ENCODE results near the gene PRELID2. TPM values are rescaled to one million over a fixed set of nuclear protein-coding genes. Genes with fewer than 3 reads are reported as not detected.

PRELID2 gene
- polyA plus RNA-seq (2013, experiment 1 of 2): 4.7 TPM
- 4.5 TPM for polyA plus RNA-seq (2013, experiment 2 of 2)

GRCh38 chr5:145834917-145835847 lies at the start of gene PRELID2:
Gene PRELID2, minus strand, starts transcription at chr5:145835342. Its CDS starts 91 bp downstream, at chr5:145835251.
- peak within 1 kb of the TSS; percentile 14 for H3K18ac ChIP-seq (ENCODE audit: low read length)
- no CpG with 5 or more reads among the region's 71 CpGs for WGBS (ENCODE audit: extremely low coverage, insufficient coverage, low lambda C conversion rate)
- H3K4me2 ChIP-seq (ENCODE audit: low read length): peak within 1 kb of the TSS; percentile 90
- H4K5ac ChIP-seq (ENCODE audit: low read length): no peak within 1 kb of the TSS
- H2AK5ac ChIP-seq (ENCODE audit: low read length): no peak within 1 kb of the TSS
- H3K79me1 ChIP-seq (ENCODE audit: low read length): no peaks in the 10 kb centered on the region
- H3K27me3 ChIP-seq (ENCODE audit: insufficient read depth, low read length, poor library complexity): no peaks in the 10 kb centered on the region
- H2BK5ac ChIP-seq (ENCODE audit: low read length): no peak within 1 kb of the TSS
- no peak within 1 kb of the TSS for H3K27ac ChIP-seq (ENCODE audit: low read depth, low read length)
- no peaks in the 10 kb centered on the region for H3K36me3 ChIP-seq (ENCODE audit: control insufficient read depth, insufficient read depth, low read length)
- H3K4me3 ChIP-seq (ENCODE audit: low read length): peak within 1 kb of the TSS; percentile 50
- H4K8ac ChIP-seq (ENCODE audit: low read depth, low read length): no peak within 1 kb of the TSS
- H3K4ac ChIP-seq (ENCODE audit: low read depth, low read length): no peak within 1 kb of the TSS
- H2BK15ac ChIP-seq (replicated peaks; ENCODE audit: low read depth): no peak within 1 kb of the TSS
- H3K23ac ChIP-seq (ENCODE audit: low read length): no peak within 1 kb of the TSS
- DNase-seq: peak; percentile 94
- peaks cover 3% of the 10 kb centered on the region for H3K4me1 ChIP-seq (ENCODE audit: control insufficient read depth, low read depth, low read length)
- peak within 1 kb of the TSS; percentile 69 for H3K9ac ChIP-seq (ENCODE audit: low read length)
- peak within 1 kb of the TSS; percentile 88 for H3K56ac ChIP-seq (ENCODE audit: low read length)
- no peaks in the 10 kb centered on the region for H3K79me2 ChIP-seq (ENCODE audit: control insufficient read depth, insufficient read depth, low read length)
- H2BK120ac ChIP-seq (ENCODE audit: low read depth, low read length): no peak within 1 kb of the TSS

- Histone ChIP-seq H2BK15ac (replicated peaks; ENCODE audit: low read depth) (no peak overlapping the region), H3K56ac (ENCODE audit: low read length) (no peak overlapping the region), H3K27me3 (ENCODE audit: insufficient read depth, low read length, poor library complexity) (no peaks in the 10 kb centered on the region), H3K79me2 (ENCODE audit: control insufficient read depth, insufficient read depth, low read length) (no peaks in the 10 kb centered on the region), H3K9ac (ENCODE audit: low read length) (no peak overlapping the region), H2BK5ac (ENCODE audit: low read length) (no peak overlapping the region), H3K4me3 (ENCODE audit: low read length) (no peak overlapping the region), H2AK5ac (ENCODE audit: low read length) (no peak overlapping the region), H3K4me1 (ENCODE audit: control insufficient read depth, low read depth, low read length) (no peaks in the 10 kb centered on the region), H3K4ac (ENCODE audit: low read depth, low read length) (no peak overlapping the region), H4K8ac (ENCODE audit: low read depth, low read length) (no peak overlapping the region), H3K23ac (ENCODE audit: low read length) (no peak overlapping the region), H4K5ac (ENCODE audit: low read length) (no peak overlapping the region), H3K4me2 (ENCODE audit: low read length) (no peak overlapping the region), H2BK120ac (ENCODE audit: low read depth, low read length) (no peak overlapping the region), H3K79me1 (ENCODE audit: low read length) (no peaks in the 10 kb centered on the region), H3K18ac (ENCODE audit: low read length) (no peak overlapping the region), H3K27ac (ENCODE audit: low read depth, low read length) (no peak overlapping the region), H3K36me3 (ENCODE audit: control insufficient read depth, insufficient read depth, low read length) (no peaks in the 10 kb centered on the region)
- WGBS (ENCODE audit: extremely low coverage, insufficient coverage, low lambda C conversion rate): no CpG with 5 or more reads among the region's 2 CpGs
- no peak for DNase-seq
These were observed 39.6 kb upstream of the PRELID2 start for GRCh38 chr5:145874765-145875164.

- Histone ChIP-seq H3K56ac (ENCODE audit: low read length) (no peak within 1 kb of the TSS), H3K23ac (ENCODE audit: low read length) (no peak within 1 kb of the TSS), H2BK15ac (replicated peaks; ENCODE audit: low read depth) (no peak within 1 kb of the TSS), H4K8ac (ENCODE audit: low read depth, low read length) (no peak within 1 kb of the TSS), H3K27me3 (ENCODE audit: insufficient read depth, low read length, poor library complexity) (no peaks in the 10 kb centered on the region), H3K36me3 (ENCODE audit: control insufficient read depth, insufficient read depth, low read length) (no peaks in the 10 kb centered on the region), H3K18ac (ENCODE audit: low read length) (no peak within 1 kb of the TSS), H3K4me2 (ENCODE audit: low read length) (no peak within 1 kb of the TSS), H2BK5ac (ENCODE audit: low read length) (no peak within 1 kb of the TSS), H2AK5ac (ENCODE audit: low read length) (no peak within 1 kb of the TSS), H2BK120ac (ENCODE audit: low read depth, low read length) (no peak within 1 kb of the TSS), H3K4me1 (ENCODE audit: control insufficient read depth, low read depth, low read length) (no peaks in the 10 kb centered on the region), H3K4me3 (ENCODE audit: low read length) (no peak within 1 kb of the TSS), H3K9ac (ENCODE audit: low read length) (no peak within 1 kb of the TSS), H3K79me2 (ENCODE audit: control insufficient read depth, insufficient read depth, low read length) (no peaks in the 10 kb centered on the region), H3K27ac (ENCODE audit: low read depth, low read length) (no peak within 1 kb of the TSS), H3K4ac (ENCODE audit: low read depth, low read length) (no peak within 1 kb of the TSS), H3K79me1 (ENCODE audit: low read length) (no peaks in the 10 kb centered on the region), H4K5ac (ENCODE audit: low read length) (no peak within 1 kb of the TSS)
- DNase-seq: no peak
- WGBS (ENCODE audit: extremely low coverage, insufficient coverage, low lambda C conversion rate): no CpG with 5 or more reads among the region's 3 CpGs
These were observed 37.8 kb upstream of the PRELID2 start, which contains the start of gene GRXCR2 for GRCh38 chr5:145872914-145873313. Gene GRXCR2, minus strand, starts transcription at chr5:145873014. Its CDS starts 46 bp downstream, at chr5:145872968.

- no peak overlapping the region for H3K56ac ChIP-seq (ENCODE audit: low read length)
- H4K8ac ChIP-seq (ENCODE audit: low read depth, low read length): no peak overlapping the region
- H3K18ac ChIP-seq (ENCODE audit: low read length): no peak overlapping the region
- no peak overlapping the region for H3K4ac ChIP-seq (ENCODE audit: low read depth, low read length)
- H3K27me3 ChIP-seq (ENCODE audit: insufficient read depth, low read length, poor library complexity): no peaks in the 10 kb centered on the region
- no peak overlapping the region for H3K27ac ChIP-seq (ENCODE audit: low read depth, low read length)
- H3K9ac ChIP-seq (ENCODE audit: low read length): no peak overlapping the region
- no peak overlapping the region for H3K23ac ChIP-seq (ENCODE audit: low read length)
- WGBS (ENCODE audit: extremely low coverage, insufficient coverage, low lambda C conversion rate): no CpG with 5 or more reads among the region's 8 CpGs
- H3K79me2 ChIP-seq (ENCODE audit: control insufficient read depth, insufficient read depth, low read length): no peaks in the 10 kb centered on the region
- no peak overlapping the region for H2AK5ac ChIP-seq (ENCODE audit: low read length)
- no peak overlapping the region for H2BK120ac ChIP-seq (ENCODE audit: low read depth, low read length)
- H2BK15ac ChIP-seq (replicated peaks; ENCODE audit: low read depth): no peak overlapping the region
- H3K4me3 ChIP-seq (ENCODE audit: low read length): no peak overlapping the region
- H2BK5ac ChIP-seq (ENCODE audit: low read length): no peak overlapping the region
- no peaks in the 10 kb centered on the region for H3K4me1 ChIP-seq (ENCODE audit: control insufficient read depth, low read depth, low read length)
- H4K5ac ChIP-seq (ENCODE audit: low read length): no peak overlapping the region
- no peaks in the 10 kb centered on the region for H3K79me1 ChIP-seq (ENCODE audit: low read length)
- no peak for DNase-seq
- H3K36me3 ChIP-seq (ENCODE audit: control insufficient read depth, insufficient read depth, low read length): no peaks in the 10 kb centered on the region
- no peak overlapping the region for H3K4me2 ChIP-seq (ENCODE audit: low read length)
These were observed 37.3 kb upstream of the PRELID2 start for GRCh38 chr5:145872486-145872885.

- no peak overlapping the region for H4K8ac ChIP-seq (ENCODE audit: low read depth, low read length)
- no peak overlapping the region for H3K4me3 ChIP-seq (ENCODE audit: low read length)
- H3K36me3 ChIP-seq (ENCODE audit: control insufficient read depth, insufficient read depth, low read length): no peaks in the 10 kb centered on the region
- no peaks in the 10 kb centered on the region for H3K79me2 ChIP-seq (ENCODE audit: control insufficient read depth, insufficient read depth, low read length)
- no peaks in the 10 kb centered on the region for H3K4me1 ChIP-seq (ENCODE audit: control insufficient read depth, low read depth, low read length)
- no peak overlapping the region for H3K27ac ChIP-seq (ENCODE audit: low read depth, low read length)
- H3K23ac ChIP-seq (ENCODE audit: low read length): no peak overlapping the region
- no peak overlapping the region for H3K9ac ChIP-seq (ENCODE audit: low read length)
- no peak overlapping the region for H3K56ac ChIP-seq (ENCODE audit: low read length)
- no peak overlapping the region for H3K18ac ChIP-seq (ENCODE audit: low read length)
- no peak overlapping the region for H3K4me2 ChIP-seq (ENCODE audit: low read length)
- H2AK5ac ChIP-seq (ENCODE audit: low read length): no peak overlapping the region
- DNase-seq: no peak
- no peaks in the 10 kb centered on the region for H3K79me1 ChIP-seq (ENCODE audit: low read length)
- H3K4ac ChIP-seq (ENCODE audit: low read depth, low read length): no peak overlapping the region
- H2BK120ac ChIP-seq (ENCODE audit: low read depth, low read length): no peak overlapping the region
- H2BK15ac ChIP-seq (replicated peaks; ENCODE audit: low read depth): no peak overlapping the region
- no CpG with 5 or more reads among the region's 4 CpGs for WGBS (ENCODE audit: extremely low coverage, insufficient coverage, low lambda C conversion rate)
- H3K27me3 ChIP-seq (ENCODE audit: insufficient read depth, low read length, poor library complexity): no peaks in the 10 kb centered on the region
- no peak overlapping the region for H2BK5ac ChIP-seq (ENCODE audit: low read length)
- H4K5ac ChIP-seq (ENCODE audit: low read length): no peak overlapping the region
These were observed 34.6 kb upstream of the PRELID2 start for GRCh38 chr5:145869753-145870152.
